SIG-M5 treated with dmso at 0.1 percent for 504 hours (cell line): Measurements from ENCODE around the gene C20orf144.
"Not testable (repeated sequence)": the region's sequence is repeated elsewhere in the genome, so short reads cannot be mapped to it uniquely, and the experiment has no call there.

Source experiments
- DNase-seq: peaks from one replicate; lab custom pipeline; 2025; ENCODE audit not compliant: unreplicated experiment; lab: John Stamatoyannopoulos, UW

Gene C20orf144

GRCh38 chr20:33662172-33662571 is at the start of gene C20orf144:
TSS of gene C20orf144 (plus strand) at chr20:33662327. CDS start at chr20:33662346, 19 bp downstream.
- DNase-seq = no peak

- DNase-seq = no peak
Measured at GRCh38 chr20:33621717-33622400, 40.3 kb upstream of the C20orf144 start.

GRCh38 chr20:33622705-33623365 is 39.3 kb upstream of the C20orf144 start:
- DNase-seq = no peak

- no peak for DNase-seq
Measured at GRCh38 chr20:33624399-33624798, 37.7 kb upstream of the C20orf144 start.

GRCh38 chr20:33626190-33626589 is 35.9 kb upstream of the C20orf144 start:
- no peak for DNase-seq

- no peak for DNase-seq
Measured at GRCh38 chr20:33627577-33628216, 34.4 kb upstream of the C20orf144 start.

GRCh38 chr20:33629533-33629932 is 32.6 kb upstream of the C20orf144 start:
- no peak for DNase-seq

GRCh38 chr20:33629979-33630378 is 32.1 kb upstream of the C20orf144 start:
- no peak for DNase-seq

GRCh38 chr20:33630507-33630906 is 31.6 kb upstream of the C20orf144 start:
- no peak for DNase-seq

- not testable (repeated sequence) for DNase-seq
Measured at GRCh38 chr20:33631910-33632309, 30.2 kb upstream of the C20orf144 start.

GRCh38 chr20:33635341-33635740 is 26.8 kb upstream of the C20orf144 start:
- DNase-seq = no peak

GRCh38 chr20:33636776-33637175 is 25.4 kb upstream of the C20orf144 start:
- no peak for DNase-seq

- no peak for DNase-seq
Measured at GRCh38 chr20:33640287-33640686, 21.8 kb upstream of the C20orf144 start.

GRCh38 chr20:33644313-33645071 is 17.6 kb upstream of the C20orf144 start:
- no peak for DNase-seq

GRCh38 chr20:33645072-33645358 is 17.1 kb upstream of the C20orf144 start:
- no peak for DNase-seq

GRCh38 chr20:33645396-33645795 is 16.7 kb upstream of the C20orf144 start:
- no peak for DNase-seq

GRCh38 chr20:33646191-33646590 is 15.9 kb upstream of the C20orf144 start:
- no peak for DNase-seq

- not testable (repeated sequence) for DNase-seq
Measured at GRCh38 chr20:33646959-33647602, 15.0 kb upstream of the C20orf144 start.

- no peak for DNase-seq
Measured at GRCh38 chr20:33647603-33648395, 14.3 kb upstream of the C20orf144 start.

- DNase-seq = no peak
Measured at GRCh38 chr20:33648396-33649004, 13.6 kb upstream of the C20orf144 start.
